ENCODE data around the gene IL37. TPM values are rescaled to one million over a fixed set of nuclear protein-coding genes. Genes with fewer than 3 reads are reported as not detected.

The IL37 gene
- total and polyA plus RNA-seq, 2 of the 13 experiments (the other 11 are each of a cell fraction or from before 2014, with no cell fraction given), result not detected

GRCh38 chr2:112864072-112864471, 46.9 kb upstream of the IL37 start:
- POLR2A ChIA-PET, result interaction anchor here (1.7 kb wide), 1 partner anchor 54 kb away, joined by 3 read pairs; no protein-coding TSS in a partner anchor
- H4K20me1 ChIP-seq (ENCODE audit: insufficient read depth, low read length), result no peaks in the 10 kb centered on the region
- no peaks in the 10 kb centered on the region for H3K79me2 ChIP-seq (ENCODE audit: insufficient read depth, low read length)
- no peak overlapping the region for H2AFZ ChIP-seq (ENCODE audit: low read length)
- intact Hi-C loops (cut with micrococcal nuclease; ENCODE audit: unreplicated experiment) (no loop called here), in situ Hi-C loops (cut with HindIII; ENCODE audit: extremely low pct_ligation_motif_present, low pct_unique_long_range_greater_than_20kb) (no loop called here)
- no peak for FAIRE-seq
- WGBS (ENCODE audit: low lambda C conversion rate), result 0% methylated on average over 1 of the region's 1 CpG
- CTCF ChIA-PET (ENCODE audit: low intra/inter-chr PET ratio, low total read pairs), result no interaction called here
- TF ChIP-seq ZNF274 (CRISPR knock-in tag; IDR thresholded peaks at IDR 0.05), result no peak
- TF ChIP-seq DNMT1 (CRISPR knock-in tag; IDR thresholded peaks at IDR 0.05), result no peak
- H3K36me3 ChIP-seq (replicated peaks in 1 of 2; ENCODE audit: control insufficient read depth in 1 of 2, insufficient read depth in 2 of 2, low read length in 2 of 2), result no peaks in the 10 kb centered on the region
- no peak overlapping the region for H3K9ac ChIP-seq (ENCODE audit: insufficient read depth, low read depth, low read length)
- no peak overlapping the region for H3K4me2 ChIP-seq (ENCODE audit: low read depth, low read length)
- no peaks in the 10 kb centered on the region for H3K27me3 ChIP-seq (ENCODE audit: control insufficient read depth in 1 of 2, insufficient read depth in 2 of 2, low read length in 2 of 2)
- DNase-seq (ENCODE audit: low spot score), result no peak
- no peak for ATAC-seq
- H3K9me3 ChIP-seq (ENCODE audit: low read length), result peaks cover 39% of the 10 kb centered on the region
- no TSS peak for BruUV-seq (replicated peaks)
- H3K27ac ChIP-seq (ENCODE audit: extremely low read length, insufficient read depth, low read length), result no peak overlapping the region
- no peak overlapping the region for H3K4me3 ChIP-seq (replicated peaks in 1 of 3; ENCODE audit: insufficient read depth in 1 of 3, low read depth in 2 of 3, low read length in 3 of 3)
- H3K4me1 ChIP-seq (ENCODE audit: insufficient read depth, low read length), result no peaks in the 10 kb centered on the region

- Histone ChIP-seq H3K4me2 (ENCODE audit: low read depth, low read length) (no peak overlapping the region), H3K79me2 (ENCODE audit: insufficient read depth, low read length) (no peaks in the 10 kb centered on the region), H3K27me3 (ENCODE audit: control insufficient read depth in 1 of 2, insufficient read depth in 2 of 2, low read length in 2 of 2) (peaks cover 0 to 9% of the 10 kb centered on the region in 2 experiments; a peak in 2 of 5 replicates), H3K9me3 (ENCODE audit: low read length) (peaks cover 18% of the 10 kb centered on the region), H3K27ac (ENCODE audit: extremely low read length, insufficient read depth, low read length) (no peak overlapping the region), H3K4me3 (replicated peaks in 1 of 3; ENCODE audit: insufficient read depth in 1 of 3, low read depth in 2 of 3, low read length in 3 of 3) (no peak overlapping the region), H3K4me1 (ENCODE audit: insufficient read depth, low read length) (no peaks in the 10 kb centered on the region), H3K36me3 (replicated peaks in 1 of 2; ENCODE audit: control insufficient read depth in 1 of 2, insufficient read depth in 2 of 2, low read length in 2 of 2) (no peaks in the 10 kb centered on the region), H2AFZ (ENCODE audit: low read length) (no peak overlapping the region), H3K9ac (ENCODE audit: insufficient read depth, low read depth, low read length) (no peak overlapping the region), H4K20me1 (ENCODE audit: insufficient read depth, low read length) (no peaks in the 10 kb centered on the region)
- POLR2A ChIA-PET, result no interaction called here
- TF ChIP-seq ZNF724P (CRISPR knock-in tag; IDR thresholded peaks at IDR 0.05; ENCODE audit: borderline replicate concordance) (peak; percentile 93; the same call in 1 of the 2 replicates), NPAS2 (CRISPR knock-in tag; IDR thresholded peaks at IDR 0.05; ENCODE audit: borderline replicate concordance) (no peak)
- ATAC-seq (no peak), FAIRE-seq (no peak), DNase-seq (ENCODE audit: low spot score) (no peak)
- CTCF ChIA-PET (ENCODE audit: low intra/inter-chr PET ratio, low total read pairs), result no interaction called here
- 42% methylated on average over 8 of the region's 8 CpGs for WGBS (ENCODE audit: low lambda C conversion rate)
- BruUV-seq (replicated peaks), result no TSS peak
- intact Hi-C loops (cut with micrococcal nuclease; ENCODE audit: unreplicated experiment) (no loop called here), in situ Hi-C loops (cut with HindIII; ENCODE audit: extremely low pct_ligation_motif_present, low pct_unique_long_range_greater_than_20kb) (no loop called here)
Observed at GRCh38 chr2:112866128-112866835, 44.7 kb upstream of the IL37 start.

Measured in HepG2 (cell line).